ENCODE data around the gene PLEKHA8. TPM values are rescaled to one million over a fixed set of nuclear protein-coding genes. Genes with fewer than 3 reads are reported as not detected.

Gene PLEKHA8
- total RNA-seq, 1 donor from 2014 or later, result 43.5 TPM

- H3K4me1 Mint-ChIP-seq, result peaks cover 19% of the 10 kb centered on the region
- peak within 1 kb of the TSS; percentile 88 for H3K4me3 Mint-ChIP-seq
- peak within 1 kb of the TSS; percentile 99 for H3K27ac Mint-ChIP-seq
Measured at GRCh38 chr7:29989257-29989995, 38.8 kb upstream of the PLEKHA8 start, which contains the start of gene SCRN1. SCRN1 (minus strand) TSS chr7:29989801; CDS start chr7:29969067, 20,734 bp downstream.

GRCh38 chr7:29990931-29991330, 37.3 kb upstream of the PLEKHA8 start:
- TF ChIP-seq CTCF (IDR thresholded peaks at IDR 0.05; ENCODE audit: unreplicated experiment), result no peak
- Mint-ChIP-seq H3K27ac (no peak overlapping the region), H3K36me3 (peaks cover 8% of the 10 kb centered on the region), H3K9me3 (peaks cover 14% of the 10 kb centered on the region), H3K27me3 (ENCODE audit: low read depth) (no peaks in the 10 kb centered on the region), H3K4me1 (peaks cover 19% of the 10 kb centered on the region), H3K4me3 (peak overlapping the region; percentile 82)
- no peak for DNase-seq (ENCODE audit: low spot score in 2 of 2, unreplicated experiment in 2 of 2)

More at GRCh38 chr7:29989257-29989995, 38.8 kb upstream of the PLEKHA8 start, which contains the start of gene SCRN1:
- Mint-ChIP-seq H3K27me3 (ENCODE audit: low read depth) (no peaks in the 10 kb centered on the region), H3K9me3 (peaks cover 5% of the 10 kb centered on the region), H3K36me3 (peaks cover 8% of the 10 kb centered on the region)
- no peak for TF ChIP-seq CTCF (IDR thresholded peaks at IDR 0.05; ENCODE audit: unreplicated experiment)
- peak; percentile 49 to 72 for DNase-seq (ENCODE audit: low spot score in 2 of 2, unreplicated experiment in 2 of 2)

- TF ChIP-seq CTCF (IDR thresholded peaks at IDR 0.05; ENCODE audit: unreplicated experiment), result no peak
- Mint-ChIP-seq H3K27ac (no peak overlapping the region), H3K36me3 (peaks cover 8% of the 10 kb centered on the region), H3K9me3 (peaks cover 21% of the 10 kb centered on the region), H3K4me1 (peaks cover 18% of the 10 kb centered on the region), H3K27me3 (ENCODE audit: low read depth) (no peaks in the 10 kb centered on the region), H3K4me3 (no peak overlapping the region)
- no peak for DNase-seq (ENCODE audit: low spot score in 2 of 2, unreplicated experiment in 2 of 2)
Measured at GRCh38 chr7:29991937-29992336, 36.3 kb upstream of the PLEKHA8 start.

GRCh38 chr7:29993140-29993539, 35.1 kb upstream of the PLEKHA8 start:
- peaks cover 27% of the 10 kb centered on the region for H3K9me3 Mint-ChIP-seq
- peaks cover 6% of the 10 kb centered on the region for H3K4me1 Mint-ChIP-seq
- DNase-seq (ENCODE audit: low spot score in 2 of 2, unreplicated experiment in 2 of 2), result no peak
- H3K4me3 Mint-ChIP-seq, result no peak overlapping the region
- H3K27ac Mint-ChIP-seq, result no peak overlapping the region
- TF ChIP-seq CTCF (IDR thresholded peaks at IDR 0.05; ENCODE audit: unreplicated experiment), result no peak
- H3K27me3 Mint-ChIP-seq (ENCODE audit: low read depth), result no peaks in the 10 kb centered on the region
- H3K36me3 Mint-ChIP-seq, result peaks cover 8% of the 10 kb centered on the region

- H3K27ac Mint-ChIP-seq, result no peak overlapping the region
- H3K27me3 Mint-ChIP-seq (ENCODE audit: low read depth), result no peaks in the 10 kb centered on the region
- TF ChIP-seq CTCF (IDR thresholded peaks at IDR 0.05; ENCODE audit: unreplicated experiment), result no peak
- H3K9me3 Mint-ChIP-seq, result peaks cover 27% of the 10 kb centered on the region
- peaks cover 8% of the 10 kb centered on the region for H3K36me3 Mint-ChIP-seq
- no peak for DNase-seq (ENCODE audit: low spot score in 2 of 2, unreplicated experiment in 2 of 2)
- H3K4me1 Mint-ChIP-seq, result no peaks in the 10 kb centered on the region
- no peak overlapping the region for H3K4me3 Mint-ChIP-seq
Measured at GRCh38 chr7:29995652-29996051, 32.6 kb upstream of the PLEKHA8 start.
